WTC11 (cell line): ENCODE measurements around the gene JUP. TPM values are rescaled to one million over a fixed set of nuclear protein-coding genes. Genes with fewer than 3 reads are reported as not detected.

Source experiments
- ATAC-seq: fragments of 200-7000 bp; cut with Tn5 transposase; 2 replicates; pipeline ENCODE4 v1.10.0; 2021; ENCODE audit warnings: mild to moderate bottlenecking, moderate library complexity
- CTCF ChIA-PET: fragments of 300-600 bp; sonication (Branson Sonifier 250); formaldehyde crosslinking; loops from one replicate; lab custom pipeline; 2021; ENCODE audit warnings: antibody characterized with exemption; lab: Charles Lee
- POLR2A ChIA-PET: fragments of 350-600 bp; sonication (Branson Sonifier 250); formaldehyde crosslinking; loops from one replicate; lab custom pipeline; 2021; ENCODE audit warnings: antibody characterized with exemption; lab: Charles Lee
- DNase-seq: peaks from one replicate; pipeline ENCODE4 v3.0.0; 2021; ENCODE audit warnings: low spot score
- H3K27ac Mint-ChIP-seq: 2 replicates; pipeline ENCODE4 v1.8.0; 2021; ENCODE audit warnings: mixed read lengths
- H3K27me3 Mint-ChIP-seq: 2 replicates; pipeline ENCODE4 v1.8.0; 2021; ENCODE audit warnings: low read depth, mild to moderate bottlenecking, moderate library complexity, mixed read lengths
- H3K36me3 Mint-ChIP-seq: 2 replicates; pipeline ENCODE4 v1.8.0; 2021; ENCODE audit warnings: mixed read lengths
- H3K4me1 Mint-ChIP-seq: 2 replicates; pipeline ENCODE4 v1.8.0; 2022; ENCODE audit warnings: mixed read lengths
- H3K4me3 Mint-ChIP-seq: 2 replicates; pipeline ENCODE4 v1.8.0; 2021; ENCODE audit warnings: mild to moderate bottlenecking, moderate library complexity, mixed read lengths
- H3K9me3 Mint-ChIP-seq: 2 replicates; pipeline ENCODE4 v1.8.0; 2021; ENCODE audit warnings: mixed read lengths
- ETV6 ChIP-seq: sonication (generic); formaldehyde crosslinking; IDR thresholded peaks from 2 replicates; pipeline ENCODE4 v1.8.1; 2022; ENCODE audit warnings: mild to moderate bottlenecking, missing genetic modification reagents
- FOXK1 ChIP-seq: sonication (generic); formaldehyde crosslinking; IDR thresholded peaks from 2 replicates; pipeline ENCODE4 v1.8.0; 2022; ENCODE audit warnings: mild to moderate bottlenecking, moderate library complexity, missing genetic modification reagents
- NR3C1 ChIP-seq: sonication (generic); formaldehyde crosslinking; conservative IDR thresholded peaks from 2 replicates; pipeline ENCODE4 v1.8.1; 2023; ENCODE audit warnings: low read depth, mild to moderate bottlenecking, missing genetic modification reagents
- SMAD3 ChIP-seq: sonication (generic); formaldehyde crosslinking; IDR thresholded peaks from 2 replicates; pipeline ENCODE4 v1.8.0; 2022; ENCODE audit warnings: missing genetic modification reagents, mild to moderate bottlenecking, borderline replicate concordance
- SP1 ChIP-seq: sonication (generic); formaldehyde crosslinking; conservative IDR thresholded peaks from 2 replicates; pipeline ENCODE4 v1.8.1; 2022; ENCODE audit warnings: missing genetic modification reagents
- ZNF219 ChIP-seq: sonication (generic); formaldehyde crosslinking; IDR thresholded peaks from 2 replicates; pipeline ENCODE4 v1.8.0; 2023; ENCODE audit warnings: missing genetic modification reagents, mild to moderate bottlenecking, borderline replicate concordance
- ZNF317 ChIP-seq: sonication (generic); formaldehyde crosslinking; IDR thresholded peaks from 2 replicates; pipeline ENCODE4 v1.8.1; 2023; ENCODE audit warnings: low read depth, mild to moderate bottlenecking, moderate library complexity, missing genetic modification reagents, borderline replicate concordance
- ZNF671 ChIP-seq: fragments of 250-450 bp; sonication (Bioruptor Pico); IDR thresholded peaks from 2 replicates; pipeline ENCODE4 v1.8.0; 2021; ENCODE audit warnings: mild to moderate bottlenecking
- total RNA-seq: library from RNA; stranded (reverse); gene quantifications from 3 replicates; pipeline ENCODE4 v1.2.3, GENCODE V29; 2021
- TF ChIP-seq, protein P1 (sequence below): sonication (generic); formaldehyde crosslinking; IDR thresholded peaks from 2 replicates; pipeline ENCODE4 v1.8.0; 2022; ENCODE audit warnings: mild to moderate bottlenecking, missing genetic modification reagents
- TF ChIP-seq, protein P2 (sequence below): sonication (generic); formaldehyde crosslinking; IDR thresholded peaks from 2 replicates; pipeline ENCODE4 v1.8.0; 2022; ENCODE audit warnings: mild to moderate bottlenecking, missing genetic modification reagents
- TF ChIP-seq, protein P3 (sequence below): fragments of 250-450 bp; sonication (Bioruptor Pico); conservative IDR thresholded peaks from 2 replicates; pipeline ENCODE4 v1.9.0; 2021; ENCODE audit warnings: mild to moderate bottlenecking
- TF ChIP-seq, protein P4 (sequence below): sonication (generic); formaldehyde crosslinking; IDR thresholded peaks from 2 replicates; pipeline ENCODE4 v1.8.1; 2023; ENCODE audit warnings: mild to moderate bottlenecking, missing genetic modification reagents, moderate library complexity
- TF ChIP-seq, protein P5 (sequence below): fragments of 250-450 bp; sonication (Bioruptor Pico); IDR thresholded peaks from 2 replicates; pipeline ENCODE4 v1.8.0; 2021; ENCODE audit warnings: mild to moderate bottlenecking
- TF ChIP-seq, protein P6 (sequence below): sonication (generic); formaldehyde crosslinking; IDR thresholded peaks from 2 replicates; pipeline ENCODE4 v1.8.0; 2022; ENCODE audit warnings: mild to moderate bottlenecking, missing genetic modification reagents
- TF ChIP-seq, protein P7 (sequence below): sonication (generic); formaldehyde crosslinking; IDR thresholded peaks from 2 replicates; pipeline ENCODE4 v1.8.0; 2022; ENCODE audit warnings: mild to moderate bottlenecking, missing genetic modification reagents

Gene JUP
- total RNA-seq, 1 experiment from 2014 or later: 103 TPM

DNA sequence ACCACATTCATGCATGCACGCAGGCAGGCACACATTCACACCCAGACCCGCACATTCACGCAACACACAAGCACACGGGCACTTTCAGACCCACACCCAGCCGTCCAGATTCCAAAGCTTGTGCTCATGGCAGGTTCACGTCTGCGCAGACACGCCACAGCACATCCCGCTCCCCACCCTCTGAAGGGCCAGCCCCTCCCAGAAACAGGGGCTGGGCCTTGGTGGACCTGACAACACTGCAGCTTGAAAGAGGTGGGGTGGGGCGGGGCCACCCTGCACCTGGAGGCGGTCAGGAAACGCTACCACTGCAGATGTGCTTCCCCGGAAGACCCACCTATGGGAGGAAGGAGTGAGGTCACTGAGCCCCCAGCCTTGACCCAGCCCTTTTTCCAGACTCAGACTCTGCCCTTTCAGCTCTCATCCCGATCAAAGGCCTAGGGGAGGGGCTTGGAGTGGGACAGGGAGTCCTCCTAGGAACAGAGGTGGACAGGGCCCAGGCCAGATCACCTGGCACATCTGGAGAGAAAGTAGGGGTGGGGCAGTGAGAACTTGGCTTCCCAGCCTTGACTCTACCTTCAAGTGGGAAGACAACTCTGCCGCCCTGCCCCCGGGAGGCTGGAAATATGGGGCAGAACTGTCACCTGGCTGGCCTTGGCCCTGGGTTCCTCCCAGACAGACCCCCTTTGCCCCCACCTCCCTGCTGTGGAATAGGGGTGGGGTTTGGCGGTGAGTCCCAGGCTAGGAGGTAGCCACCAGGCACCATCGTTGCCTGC, 14.3 kb upstream of the JUP start:
- peaks cover 30% of the 10 kb centered on the region for H3K4me1 Mint-ChIP-seq
- peak overlapping the region; percentile 66 for H3K4me3 Mint-ChIP-seq
- POLR2A ChIA-PET: interaction anchor here (0.6 to 9.9 kb wide), 11 partner anchors 10 to 1517 kb away, joined by 3 to 142 read pairs (median 4); partner anchors contain the start of genes JUP and P3H4

DNA sequence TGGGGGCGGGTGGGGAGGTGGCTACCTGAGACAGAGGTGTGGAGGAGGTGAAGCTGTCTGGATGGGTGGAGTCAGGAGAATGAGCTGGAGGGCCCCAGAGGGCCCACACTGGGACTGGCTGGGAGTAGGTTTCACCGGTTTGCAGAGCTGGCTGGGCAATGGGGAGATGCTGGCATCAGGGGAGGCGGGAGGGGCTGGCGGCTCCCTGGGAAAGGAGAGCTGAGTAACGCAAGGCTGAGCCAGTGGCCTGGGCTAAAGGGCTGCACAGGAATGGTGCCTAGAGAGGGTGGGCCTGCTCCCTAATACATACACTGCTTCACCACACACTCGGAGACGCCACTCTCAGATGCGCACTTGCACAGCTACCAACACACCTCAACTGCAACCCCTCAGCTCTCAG, 12.9 kb upstream of the JUP start:
- CTCF ChIA-PET: interaction anchor here (0.5 to 10.1 kb wide), 8 partner anchors 12 to 1551 kb away, joined by 3 to 252 read pairs (median 6); partner anchors contain the start of gene JUP
- no peak for DNase-seq
- H3K27me3 Mint-ChIP-seq: peaks cover 20% of the 10 kb centered on the region
- H3K9me3 Mint-ChIP-seq: no peaks in the 10 kb centered on the region
- no peak overlapping the region for H3K4me3 Mint-ChIP-seq
- ATAC-seq: no peak
- peaks cover 39% of the 10 kb centered on the region for H3K4me1 Mint-ChIP-seq
- peaks cover 4% of the 10 kb centered on the region for H3K36me3 Mint-ChIP-seq
- POLR2A ChIA-PET: interaction anchor here (1.1 to 9.9 kb wide), 2 partner anchors 14 to 23 kb away, joined by 3 to 142 read pairs; partner anchors contain the start of gene JUP
- no peak overlapping the region; the same call in 1 of the 2 replicates for H3K27ac Mint-ChIP-seq
- TF ChIP-seq, protein P1, sequence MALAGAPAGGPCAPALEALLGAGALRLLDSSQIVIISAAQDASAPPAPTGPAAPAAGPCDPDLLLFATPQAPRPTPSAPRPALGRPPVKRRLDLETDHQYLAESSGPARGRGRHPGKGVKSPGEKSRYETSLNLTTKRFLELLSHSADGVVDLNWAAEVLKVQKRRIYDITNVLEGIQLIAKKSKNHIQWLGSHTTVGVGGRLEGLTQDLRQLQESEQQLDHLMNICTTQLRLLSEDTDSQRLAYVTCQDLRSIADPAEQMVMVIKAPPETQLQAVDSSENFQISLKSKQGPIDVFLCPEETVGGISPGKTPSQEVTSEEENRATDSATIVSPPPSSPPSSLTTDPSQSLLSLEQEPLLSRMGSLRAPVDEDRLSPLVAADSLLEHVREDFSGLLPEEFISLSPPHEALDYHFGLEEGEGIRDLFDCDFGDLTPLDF (CRISPR knock-in tag): no peak
- TF ChIP-seq, protein P2, sequence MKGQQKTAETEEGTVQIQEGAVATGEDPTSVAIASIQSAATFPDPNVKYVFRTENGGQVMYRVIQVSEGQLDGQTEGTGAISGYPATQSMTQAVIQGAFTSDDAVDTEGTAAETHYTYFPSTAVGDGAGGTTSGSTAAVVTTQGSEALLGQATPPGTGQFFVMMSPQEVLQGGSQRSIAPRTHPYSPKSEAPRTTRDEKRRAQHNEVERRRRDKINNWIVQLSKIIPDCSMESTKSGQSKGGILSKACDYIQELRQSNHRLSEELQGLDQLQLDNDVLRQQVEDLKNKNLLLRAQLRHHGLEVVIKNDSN (CRISPR knock-in tag): no peak
- TF ChIP-seq, protein P3, sequence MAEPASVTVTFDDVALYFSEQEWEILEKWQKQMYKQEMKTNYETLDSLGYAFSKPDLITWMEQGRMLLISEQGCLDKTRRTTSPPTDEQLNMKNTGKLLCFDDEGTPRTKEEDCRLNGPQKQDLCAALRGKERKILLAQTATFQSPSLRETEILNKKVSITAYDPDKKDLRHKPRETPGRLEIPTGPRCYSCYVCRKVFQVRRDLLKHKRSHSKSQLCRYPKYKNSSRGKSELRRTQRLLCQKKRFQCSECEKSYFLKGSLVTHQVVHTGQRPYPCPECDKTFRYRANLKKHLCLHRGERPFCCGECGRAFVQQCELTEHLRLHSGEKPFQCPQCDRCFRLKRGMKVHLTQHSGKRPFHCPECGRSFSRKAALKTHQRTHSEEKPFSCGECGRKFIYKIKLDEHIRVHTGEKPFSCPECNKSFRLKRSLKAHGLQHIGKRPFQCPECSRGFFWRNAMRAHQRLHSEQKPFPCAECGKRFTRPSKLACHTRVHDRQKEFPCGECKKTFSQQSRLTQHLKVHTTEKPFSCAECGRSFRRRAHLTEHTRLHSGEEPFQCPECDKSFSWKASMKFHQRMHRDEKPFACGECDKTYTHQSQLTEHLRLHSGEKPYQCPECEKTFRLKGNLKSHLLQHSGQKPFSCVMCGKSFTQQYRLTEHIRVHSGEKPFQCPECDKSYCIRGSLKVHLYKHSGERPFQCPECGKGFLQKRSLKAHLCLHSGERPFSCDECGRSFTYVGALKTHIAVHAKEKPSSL (CRISPR knock-in tag): no peak
- TF ChIP-seq, protein P4, sequence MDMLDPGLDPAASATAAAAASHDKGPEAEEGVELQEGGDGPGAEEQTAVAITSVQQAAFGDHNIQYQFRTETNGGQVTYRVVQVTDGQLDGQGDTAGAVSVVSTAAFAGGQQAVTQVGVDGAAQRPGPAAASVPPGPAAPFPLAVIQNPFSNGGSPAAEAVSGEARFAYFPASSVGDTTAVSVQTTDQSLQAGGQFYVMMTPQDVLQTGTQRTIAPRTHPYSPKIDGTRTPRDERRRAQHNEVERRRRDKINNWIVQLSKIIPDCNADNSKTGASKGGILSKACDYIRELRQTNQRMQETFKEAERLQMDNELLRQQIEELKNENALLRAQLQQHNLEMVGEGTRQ (CRISPR knock-in tag): no peak
- TF ChIP-seq ZNF219 (CRISPR knock-in tag): no peak
- no peak for TF ChIP-seq NR3C1 (CRISPR knock-in tag)
- TF ChIP-seq, protein P5, sequence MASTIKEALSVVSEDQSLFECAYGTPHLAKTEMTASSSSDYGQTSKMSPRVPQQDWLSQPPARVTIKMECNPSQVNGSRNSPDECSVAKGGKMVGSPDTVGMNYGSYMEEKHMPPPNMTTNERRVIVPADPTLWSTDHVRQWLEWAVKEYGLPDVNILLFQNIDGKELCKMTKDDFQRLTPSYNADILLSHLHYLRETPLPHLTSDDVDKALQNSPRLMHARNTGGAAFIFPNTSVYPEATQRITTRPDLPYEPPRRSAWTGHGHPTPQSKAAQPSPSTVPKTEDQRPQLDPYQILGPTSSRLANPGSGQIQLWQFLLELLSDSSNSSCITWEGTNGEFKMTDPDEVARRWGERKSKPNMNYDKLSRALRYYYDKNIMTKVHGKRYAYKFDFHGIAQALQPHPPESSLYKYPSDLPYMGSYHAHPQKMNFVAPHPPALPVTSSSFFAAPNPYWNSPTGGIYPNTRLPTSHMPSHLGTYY (CRISPR knock-in tag): no peak
- TF ChIP-seq, protein P6, sequence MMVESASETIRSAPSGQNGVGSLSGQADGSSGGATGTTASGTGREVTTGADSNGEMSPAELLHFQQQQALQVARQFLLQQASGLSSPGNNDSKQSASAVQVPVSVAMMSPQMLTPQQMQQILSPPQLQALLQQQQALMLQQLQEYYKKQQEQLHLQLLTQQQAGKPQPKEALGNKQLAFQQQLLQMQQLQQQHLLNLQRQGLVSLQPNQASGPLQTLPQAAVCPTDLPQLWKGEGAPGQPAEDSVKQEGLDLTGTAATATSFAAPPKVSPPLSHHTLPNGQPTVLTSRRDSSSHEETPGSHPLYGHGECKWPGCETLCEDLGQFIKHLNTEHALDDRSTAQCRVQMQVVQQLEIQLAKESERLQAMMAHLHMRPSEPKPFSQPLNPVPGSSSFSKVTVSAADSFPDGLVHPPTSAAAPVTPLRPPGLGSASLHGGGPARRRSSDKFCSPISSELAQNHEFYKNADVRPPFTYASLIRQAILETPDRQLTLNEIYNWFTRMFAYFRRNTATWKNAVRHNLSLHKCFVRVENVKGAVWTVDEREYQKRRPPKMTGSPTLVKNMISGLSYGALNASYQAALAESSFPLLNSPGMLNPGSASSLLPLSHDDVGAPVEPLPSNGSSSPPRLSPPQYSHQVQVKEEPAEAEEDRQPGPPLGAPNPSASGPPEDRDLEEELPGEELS: no peak

More for the DNA sequence above, 14.3 kb upstream of the JUP start:
- CTCF ChIA-PET: interaction anchor here (0.5 to 10.1 kb wide), 35 partner anchors 8 to 883 kb away, joined by 3 to 252 read pairs (median 4); partner anchors contain the start of genes FKBP10, HAP1, JUP and ODAD4
- peak; percentile 91 for DNase-seq
- TF ChIP-seq NR3C1 (CRISPR knock-in tag) (no peak), FOXK1 (CRISPR knock-in tag) (peak; percentile 51; the same call in 1 of the 2 replicates), SP1 (peak; percentile 76), ETV6 (peak; percentile 88; the same call in 1 of the 2 replicates), ZNF671 (CRISPR knock-in tag) (no peak), ZNF317 (CRISPR knock-in tag) (no peak), SMAD3 (peak; percentile 7; the same call in 1 of the 2 replicates)
- TF ChIP-seq, protein P7, sequence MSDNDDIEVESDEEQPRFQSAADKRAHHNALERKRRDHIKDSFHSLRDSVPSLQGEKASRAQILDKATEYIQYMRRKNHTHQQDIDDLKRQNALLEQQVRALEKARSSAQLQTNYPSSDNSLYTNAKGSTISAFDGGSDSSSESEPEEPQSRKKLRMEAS: peak; percentile 54; the same call in 1 of the 2 replicates
- TF ChIP-seq, protein P6: peak; percentile 43; the same call in 1 of the 2 replicates
- TF ChIP-seq, protein P3 (CRISPR knock-in tag): no peak
- TF ChIP-seq, all 79 proteins: peak for 6
- Mint-ChIP-seq H3K27ac (peak overlapping the region; percentile 97), H3K27me3 (peaks cover 6% of the 10 kb centered on the region), H3K9me3 (no peaks in the 10 kb centered on the region), H3K36me3 (peaks cover 12% of the 10 kb centered on the region)
- ATAC-seq: peak; percentile 90
